ENCODE measurements around the gene TRIOBP. TPM values are rescaled to one million over a fixed set of nuclear protein-coding genes. Genes with fewer than 3 reads are reported as not detected.

The TRIOBP gene
- total and polyA plus RNA-seq, 2 of the 13 experiments (the other 11 are each of a cell fraction or from before 2014, with no cell fraction given): 6.1 to 15.4 TPM

- TF ChIP-seq LRRFIP1 (CRISPR knock-in tag; conservative IDR thresholded peaks at IDR 0.05) (no peak), RXRA (CRISPR knock-in tag; IDR thresholded peaks at IDR 0.05) (no peak), ZNF318 (CRISPR knock-in tag; IDR thresholded peaks at IDR 0.05) (no peak), YEATS4 (CRISPR knock-in tag; IDR thresholded peaks at IDR 0.05; ENCODE audit: borderline replicate concordance) (no peak), FOXK2 (IDR thresholded peaks at IDR 0.05) (no peak), RBFOX2 (IDR thresholded peaks at IDR 0.05; ENCODE audit: low read depth, low read length) (peak; percentile 68), BCL6 (CRISPR knock-in tag; IDR thresholded peaks at IDR 0.05) (no peak), ZNF576 (CRISPR knock-in tag; IDR thresholded peaks at IDR 0.05) (no peak), SP5 (CRISPR knock-in tag; IDR thresholded peaks at IDR 0.05; ENCODE audit: borderline replicate concordance, low read depth) (no peak), MAFG (CRISPR knock-in tag; IDR thresholded peaks at IDR 0.05) (no peak), ZNF749 (CRISPR knock-in tag; IDR thresholded peaks at IDR 0.05; ENCODE audit: borderline replicate concordance) (no peak), EEA1 (CRISPR knock-in tag; IDR thresholded peaks at IDR 0.05; ENCODE audit: borderline replicate concordance) (no peak), KLF13 (CRISPR knock-in tag; IDR thresholded peaks at IDR 0.05) (no peak), YY1 (IDR thresholded peaks at IDR 0.05; ENCODE audit: insufficient read depth, insufficient replicate concordance, low read depth, low read length) (peak; percentile 76), XRCC5 (optimal IDR thresholded peaks at IDR 0.05; ENCODE audit: low read length) (no peak), DMAP1 (CRISPR knock-in tag; IDR thresholded peaks at IDR 0.05) (peak; percentile 32; the same call in 1 of the 2 replicates), ZMYM2 (CRISPR knock-in tag; IDR thresholded peaks at IDR 0.05) (no peak), ZFP82 (CRISPR knock-in tag; IDR thresholded peaks at IDR 0.05; ENCODE audit: borderline replicate concordance) (0 out of 2 replicates have a peak, but pooled peaks have one; percentile 17), TERF1 (CRISPR knock-in tag; IDR thresholded peaks at IDR 0.05) (no peak)
These were observed 106.9 kb downstream of the TRIOBP start (continued) for GRCh38 chr22:37803639-37804351.
